HepG2 (cell line): ENCODE data around the gene SEC14L1. TPM values are rescaled to one million over a fixed set of nuclear protein-coding genes. Genes with fewer than 3 reads are reported as not detected.

ENCODE experiments used
- EED ChIP-seq: sonication (generic); formaldehyde crosslinking; IDR thresholded peaks from 2 replicates; pipeline ENCODE4 v1.5.0; 2020; ENCODE audit warnings: mild to moderate bottlenecking, missing genetic modification reagents
- KDM5A ChIP-seq: fragments of 200-600 bp; sonication (generic); IDR thresholded peaks from 2 replicates; pipeline ENCODE4 v1.7.0; 2018; ENCODE audit warnings: antibody characterized with exemption, mild to moderate bottlenecking, low read length, borderline replicate concordance
- MED13 ChIP-seq: sonication (generic); formaldehyde crosslinking; IDR thresholded peaks from 2 replicates; pipeline ENCODE4 v1.5.0; 2020; ENCODE audit warnings: missing genetic modification reagents
- MTA1 ChIP-seq: sonication (generic); formaldehyde crosslinking; IDR thresholded peaks from 2 replicates; pipeline ENCODE4 v1.4.0; 2020; ENCODE audit warnings: missing genetic modification reagents, mild to moderate bottlenecking, borderline replicate concordance
- RAD51 ChIP-seq: fragments of 450-650 bp; IDR thresholded peaks from 2 replicates; pipeline ENCODE4 v1.6.1; 2016; ENCODE audit warnings: borderline replicate concordance
- RARA ChIP-seq: IDR thresholded peaks from 2 replicates; pipeline ENCODE4 v1.6.1; 2016; ENCODE audit warnings: missing genetic modification reagents, missing compliant biosample characterization
- REXO4 ChIP-seq: sonication (generic); formaldehyde crosslinking; IDR thresholded peaks from 2 replicates; pipeline ENCODE4 v1.8.0; 2022; ENCODE audit warnings: missing genetic modification reagents, mild to moderate bottlenecking, borderline replicate concordance
- RFXAP ChIP-seq: sonication (generic); formaldehyde crosslinking; IDR thresholded peaks from 2 replicates; pipeline ENCODE4 v1.4.0; 2020; ENCODE audit warnings: missing genetic modification reagents, borderline replicate concordance
- SRSF9 ChIP-seq: fragments of 200-400 bp; formaldehyde crosslinking; IDR thresholded peaks from 2 replicates; pipeline ENCODE4 v1.6.1; 2018; ENCODE audit warnings: borderline replicate concordance, mild to moderate bottlenecking, low read depth, low read length; ENCODE audit not compliant: insufficient read depth, poor library complexity, severe bottlenecking
- TOE1 ChIP-seq: sonication (generic); formaldehyde crosslinking; IDR thresholded peaks from 2 replicates; pipeline ENCODE4 v1.4.0; 2020; ENCODE audit warnings: mild to moderate bottlenecking, missing genetic modification reagents
- ZIK1 ChIP-seq: sonication (generic); formaldehyde crosslinking; IDR thresholded peaks from 2 replicates; pipeline ENCODE4 v1.5.0; 2020; ENCODE audit warnings: mild to moderate bottlenecking, low read depth, missing genetic modification reagents, borderline replicate concordance
- ZMYM2 ChIP-seq: sonication (generic); formaldehyde crosslinking; IDR thresholded peaks from 2 replicates; pipeline ENCODE4 v1.8.0; 2022; ENCODE audit warnings: mild to moderate bottlenecking, missing genetic modification reagents
- ZNF234 ChIP-seq: sonication (generic); formaldehyde crosslinking; conservative IDR thresholded peaks from 2 replicates; pipeline ENCODE4 v1.5.1; 2020; ENCODE audit warnings: mild to moderate bottlenecking, missing genetic modification reagents
- ZNF256 ChIP-seq: sonication (generic); formaldehyde crosslinking; conservative IDR thresholded peaks from 2 replicates; pipeline ENCODE4 v1.4.0; 2020; ENCODE audit warnings: missing genetic modification reagents
- ZNF3 ChIP-seq: IDR thresholded peaks from 2 replicates; pipeline ENCODE4 v1.7.0; 2017; ENCODE audit warnings: inconsistent platforms
- ZNF329 ChIP-seq: sonication (generic); formaldehyde crosslinking; IDR thresholded peaks from 2 replicates; pipeline ENCODE4 v1.9.0; 2021; ENCODE audit warnings: low read depth, mild to moderate bottlenecking, missing genetic modification reagents
- ZNF616 ChIP-seq: sonication (generic); formaldehyde crosslinking; IDR thresholded peaks from 2 replicates; pipeline ENCODE4 v1.5.0; 2020; ENCODE audit warnings: low read depth, mild to moderate bottlenecking, missing genetic modification reagents
- ZNF781 ChIP-seq: sonication (generic); formaldehyde crosslinking; IDR thresholded peaks from 2 replicates; pipeline ENCODE4 v1.5.1; 2020; ENCODE audit warnings: borderline replicate concordance, mild to moderate bottlenecking, missing genetic modification reagents; ENCODE audit errors: not compliant biosample characterization
- ZNF891 ChIP-seq: sonication (generic); formaldehyde crosslinking; IDR thresholded peaks from 2 replicates; pipeline ENCODE4 v1.5.0; 2020; ENCODE audit warnings: mild to moderate bottlenecking, missing genetic modification reagents
- polyA plus RNA-seq, 8 experiments: library from polyadenylated mRNA; depleted of rRNA in 3 of 8; stranded (reverse) in 7 of 8; unstranded in 1 of 8; fragments of >200 nt; fragmentation: Illumina TruSeq in 4 of 8; extraction: Trizol in 4 of 8; gene quantifications; 2 replicates each; pipeline versions ENCODE4 v1.2.1 to v1.2.3, GENCODE V29; 2011 to 2016; ENCODE audit warnings: low read depth in 4 of 8, missing spikeins in 1 of 8, mixed read lengths in 1 of 8; ENCODE audit not compliant: insufficient read depth in 1 of 8
- total RNA-seq, 5 experiments: library from RNA; depleted of rRNA; stranded (reverse); fragments of >200 nt; fragmentation: Illumina TruSeq; extraction: Trizol; gene quantifications; 2 replicates each; pipeline ENCODE4 v1.2.3, GENCODE V29; 2016; ENCODE audit warnings: low read depth in 1 of 5
- TF ChIP-seq, protein P1 (sequence below): IDR thresholded peaks from 2 replicates; pipeline ENCODE4 v1.6.1; 2012; ENCODE audit warnings: low read length, improper control_type of control experiment
- TF ChIP-seq, protein P2 (sequence below): IDR thresholded peaks from 2 replicates; pipeline ENCODE4 v1.6.1; 2016; ENCODE audit warnings: low read depth, control low read depth
- TF ChIP-seq, protein P3 (sequence below): sonication (generic); formaldehyde crosslinking; IDR thresholded peaks from 2 replicates; pipeline ENCODE4 v1.4.0; 2020; ENCODE audit warnings: mild to moderate bottlenecking, missing genetic modification reagents
- TF ChIP-seq, protein P4 (sequence below): sonication (generic); formaldehyde crosslinking; IDR thresholded peaks from 2 replicates; pipeline ENCODE4 v1.4.0; 2020; ENCODE audit warnings: mild to moderate bottlenecking, missing genetic modification reagents
- TF ChIP-seq, protein P5 (sequence below): IDR thresholded peaks from 2 replicates; pipeline ENCODE4 v1.6.1; 2012; ENCODE audit warnings: inconsistent platforms

Gene SEC14L1
- total and polyA plus RNA-seq, 2 of the 13 experiments (the other 11 are each of a cell fraction or from before 2014, with no cell fraction given) = 26.3 to 43.9 TPM

DNA sequence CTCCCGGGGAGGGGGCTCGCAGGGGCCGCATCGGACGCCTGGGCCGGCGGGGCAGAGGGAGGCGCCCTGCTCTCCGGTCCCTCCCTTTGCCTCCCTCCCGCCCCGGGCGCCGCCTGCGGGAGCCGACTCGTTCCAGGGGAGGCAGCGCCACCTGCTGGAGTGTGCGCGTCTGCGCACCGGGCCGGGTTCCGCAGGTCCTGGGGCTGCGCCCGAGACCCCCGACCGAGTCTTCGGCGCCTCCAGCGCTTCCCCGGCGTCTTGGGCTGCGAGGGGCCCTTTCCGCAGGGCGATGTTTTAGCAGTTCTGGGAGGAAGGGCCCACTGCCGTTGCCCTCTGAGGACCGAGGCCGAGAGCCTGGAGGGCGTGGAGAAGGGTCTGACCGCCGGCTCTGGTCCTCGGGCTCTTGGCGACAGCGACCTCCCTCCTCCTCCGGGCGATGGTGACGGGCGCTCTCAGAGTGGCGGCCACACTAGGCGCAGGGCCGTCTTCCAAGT is 106.3 kb downstream of the SEC14L1 start (continued):
- no peak; the same call in 1 of the 2 replicates for TF ChIP-seq ZNF234 (CRISPR knock-in tag)
- TF ChIP-seq ZNF781 = no peak
- TF ChIP-seq ZMYM2 (CRISPR knock-in tag) = no peak
- no peak for TF ChIP-seq REXO4
- TF ChIP-seq MTA1 (CRISPR knock-in tag) = peak; percentile 71; the same call in 1 of the 2 replicates
- no peak for TF ChIP-seq ZNF256
- no peak for TF ChIP-seq KDM5A
- 0 out of 2 replicates have a peak, but pooled peaks have one; percentile 48 for TF ChIP-seq RFXAP (CRISPR knock-in tag)
- TF ChIP-seq, protein P1, sequence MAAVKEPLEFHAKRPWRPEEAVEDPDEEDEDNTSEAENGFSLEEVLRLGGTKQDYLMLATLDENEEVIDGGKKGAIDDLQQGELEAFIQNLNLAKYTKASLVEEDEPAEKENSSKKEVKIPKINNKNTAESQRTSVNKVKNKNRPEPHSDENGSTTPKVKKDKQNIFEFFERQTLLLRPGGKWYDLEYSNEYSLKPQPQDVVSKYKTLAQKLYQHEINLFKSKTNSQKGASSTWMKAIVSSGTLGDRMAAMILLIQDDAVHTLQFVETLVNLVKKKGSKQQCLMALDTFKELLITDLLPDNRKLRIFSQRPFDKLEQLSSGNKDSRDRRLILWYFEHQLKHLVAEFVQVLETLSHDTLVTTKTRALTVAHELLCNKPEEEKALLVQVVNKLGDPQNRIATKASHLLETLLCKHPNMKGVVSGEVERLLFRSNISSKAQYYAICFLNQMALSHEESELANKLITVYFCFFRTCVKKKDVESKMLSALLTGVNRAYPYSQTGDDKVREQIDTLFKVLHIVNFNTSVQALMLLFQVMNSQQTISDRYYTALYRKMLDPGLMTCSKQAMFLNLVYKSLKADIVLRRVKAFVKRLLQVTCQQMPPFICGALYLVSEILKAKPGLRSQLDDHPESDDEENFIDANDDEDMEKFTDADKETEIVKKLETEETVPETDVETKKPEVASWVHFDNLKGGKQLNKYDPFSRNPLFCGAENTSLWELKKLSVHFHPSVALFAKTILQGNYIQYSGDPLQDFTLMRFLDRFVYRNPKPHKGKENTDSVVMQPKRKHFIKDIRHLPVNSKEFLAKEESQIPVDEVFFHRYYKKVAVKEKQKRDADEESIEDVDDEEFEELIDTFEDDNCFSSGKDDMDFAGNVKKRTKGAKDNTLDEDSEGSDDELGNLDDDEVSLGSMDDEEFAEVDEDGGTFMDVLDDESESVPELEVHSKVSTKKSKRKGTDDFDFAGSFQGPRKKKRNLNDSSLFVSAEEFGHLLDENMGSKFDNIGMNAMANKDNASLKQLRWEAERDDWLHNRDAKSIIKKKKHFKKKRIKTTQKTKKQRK = no peak
- no peak for TF ChIP-seq RAD51
- TF ChIP-seq ZNF3 = no peak
- 0 out of 2 replicates have a peak, but pooled peaks have one; percentile 65 for TF ChIP-seq ZIK1 (CRISPR knock-in tag)
- TF ChIP-seq EED (CRISPR knock-in tag) = no peak
- no peak for TF ChIP-seq ZNF616
- TF ChIP-seq, protein P2, sequence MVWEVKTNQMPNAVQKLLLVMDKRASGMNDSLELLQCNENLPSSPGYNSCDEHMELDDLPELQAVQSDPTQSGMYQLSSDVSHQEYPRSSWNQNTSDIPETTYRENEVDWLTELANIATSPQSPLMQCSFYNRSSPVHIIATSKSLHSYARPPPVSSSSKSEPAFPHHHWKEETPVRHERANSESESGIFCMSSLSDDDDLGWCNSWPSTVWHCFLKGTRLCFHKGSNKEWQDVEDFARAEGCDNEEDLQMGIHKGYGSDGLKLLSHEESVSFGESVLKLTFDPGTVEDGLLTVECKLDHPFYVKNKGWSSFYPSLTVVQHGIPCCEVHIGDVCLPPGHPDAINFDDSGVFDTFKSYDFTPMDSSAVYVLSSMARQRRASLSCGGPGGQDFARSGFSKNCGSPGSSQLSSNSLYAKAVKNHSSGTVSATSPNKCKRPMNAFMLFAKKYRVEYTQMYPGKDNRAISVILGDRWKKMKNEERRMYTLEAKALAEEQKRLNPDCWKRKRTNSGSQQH = peak; percentile 48; the same call in 1 of the 2 replicates
- 0 out of 2 replicates have a peak, but pooled peaks have one; percentile 24 for TF ChIP-seq ZNF891 (CRISPR knock-in tag)
- TF ChIP-seq, protein P3, sequence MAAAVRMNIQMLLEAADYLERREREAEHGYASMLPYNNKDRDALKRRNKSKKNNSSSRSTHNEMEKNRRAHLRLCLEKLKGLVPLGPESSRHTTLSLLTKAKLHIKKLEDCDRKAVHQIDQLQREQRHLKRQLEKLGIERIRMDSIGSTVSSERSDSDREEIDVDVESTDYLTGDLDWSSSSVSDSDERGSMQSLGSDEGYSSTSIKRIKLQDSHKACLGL (CRISPR knock-in tag) = 0 out of 2 replicates have a peak, but pooled peaks have one; percentile 60
- no peak for TF ChIP-seq RARA (CRISPR knock-in tag)
- no peak for TF ChIP-seq TOE1 (CRISPR knock-in tag)
- no peak for TF ChIP-seq SRSF9
- TF ChIP-seq ZNF329 = no peak
- TF ChIP-seq, protein P4, sequence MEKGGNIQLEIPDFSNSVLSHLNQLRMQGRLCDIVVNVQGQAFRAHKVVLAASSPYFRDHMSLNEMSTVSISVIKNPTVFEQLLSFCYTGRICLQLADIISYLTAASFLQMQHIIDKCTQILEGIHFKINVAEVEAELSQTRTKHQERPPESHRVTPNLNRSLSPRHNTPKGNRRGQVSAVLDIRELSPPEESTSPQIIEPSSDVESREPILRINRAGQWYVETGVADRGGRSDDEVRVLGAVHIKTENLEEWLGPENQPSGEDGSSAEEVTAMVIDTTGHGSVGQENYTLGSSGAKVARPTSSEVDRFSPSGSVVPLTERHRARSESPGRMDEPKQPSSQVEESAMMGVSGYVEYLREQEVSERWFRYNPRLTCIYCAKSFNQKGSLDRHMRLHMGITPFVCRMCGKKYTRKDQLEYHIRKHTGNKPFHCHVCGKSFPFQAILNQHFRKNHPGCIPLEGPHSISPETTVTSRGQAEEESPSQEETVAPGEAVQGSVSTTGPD = no peak
- 0 out of 2 replicates have a peak, but pooled peaks have one; percentile 40 for TF ChIP-seq MED13 (CRISPR knock-in tag)
- TF ChIP-seq, protein P5, sequence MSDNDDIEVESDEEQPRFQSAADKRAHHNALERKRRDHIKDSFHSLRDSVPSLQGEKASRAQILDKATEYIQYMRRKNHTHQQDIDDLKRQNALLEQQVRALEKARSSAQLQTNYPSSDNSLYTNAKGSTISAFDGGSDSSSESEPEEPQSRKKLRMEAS = no peak; the same call in 1 of the 2 replicates
